GM19351 (cell line): ENCODE data around the gene PPIP5K2.
"Not testable (repeated sequence)": the region's sequence is repeated elsewhere in the genome, so short reads cannot be mapped to it uniquely, and the experiment has no call there.

Source experiments
- ATAC-seq: cut with Tn5 transposase; IDR thresholded peaks from one replicate; pipeline ENCODE4 v1.9.1; 2021; ENCODE audit warnings: mild to moderate bottlenecking, moderate library complexity; ENCODE audit not compliant: unreplicated experiment

Gene PPIP5K2

GRCh38 chr5:103205991-103206700 lies 86.0 kb downstream of the PPIP5K2 start:
- no peak for ATAC-seq

GRCh38 chr5:103207011-103207410 lies 86.9 kb downstream of the PPIP5K2 start:
- ATAC-seq = no peak

- no peak for ATAC-seq
Observed at GRCh38 chr5:103207653-103208052, 87.6 kb downstream of the PPIP5K2 start.

- ATAC-seq = no peak
Observed at GRCh38 chr5:103208460-103208859, 88.4 kb downstream of the PPIP5K2 start.

GRCh38 chr5:103209065-103209464 lies 89.0 kb downstream of the PPIP5K2 start:
- no peak for ATAC-seq

- no peak for ATAC-seq
Observed at GRCh38 chr5:103210952-103211351, 90.9 kb downstream of the PPIP5K2 start.

GRCh38 chr5:103211576-103212561 lies 91.8 kb downstream of the PPIP5K2 start:
- ATAC-seq = peak; percentile 82

GRCh38 chr5:103216137-103216536 lies 96.0 kb downstream of the PPIP5K2 start:
- ATAC-seq = no peak

GRCh38 chr5:103216697-103217096 lies 96.6 kb downstream of the PPIP5K2 start:
- no peak for ATAC-seq

- no peak for ATAC-seq
Observed at GRCh38 chr5:103217101-103217500, 97.0 kb downstream of the PPIP5K2 start.

GRCh38 chr5:103218164-103218563 lies 98.1 kb downstream of the PPIP5K2 start:
- no peak for ATAC-seq

- ATAC-seq = not testable (repeated sequence)
Observed at GRCh38 chr5:103219074-103219473, 99.0 kb downstream of the PPIP5K2 start.

GRCh38 chr5:103223031-103223955 lies 103.2 kb downstream of the PPIP5K2 start:
- no peak for ATAC-seq

GRCh38 chr5:103224118-103224893 lies 104.2 kb downstream of the PPIP5K2 start:
- peak; percentile 93 for ATAC-seq

GRCh38 chr5:103224894-103225246 lies 104.8 kb downstream of the PPIP5K2 start:
- ATAC-seq = peak; percentile 3

GRCh38 chr5:103228061-103228460 lies 108.0 kb downstream of the PPIP5K2 start:
- no peak for ATAC-seq

- no peak for ATAC-seq
Observed at GRCh38 chr5:103228588-103228987, 108.5 kb downstream of the PPIP5K2 start.

GRCh38 chr5:103232393-103232999 lies 112.4 kb downstream of the PPIP5K2 start:
- ATAC-seq = peak; percentile 76

- ATAC-seq = no peak
Observed at GRCh38 chr5:103234239-103234975, 114.3 kb downstream of the PPIP5K2 start.
